HCT116 (cell line): ENCODE data around the gene CTR9. TPM values are rescaled to one million over a fixed set of nuclear protein-coding genes. Genes with fewer than 3 reads are reported as not detected.

Source experiments
- ATAC-seq: fragments of 200-7000 bp; cut with Tn5 transposase; 2 replicates; pipeline ENCODE4 v1.9.1; 2020; ENCODE audit warnings: mild to moderate bottlenecking, moderate library complexity
- BruUV-seq: library from RNA; stranded (reverse); fragments of 400-500 nt; replicated peaks from 2 replicates; lab custom pipeline; 2021; lab: Mats Ljungman, UMichigan
- CTCF ChIA-PET: fragments of 300-600 bp; sonication (Branson Sonifier 250); formaldehyde crosslinking; loops from one replicate; lab custom pipeline; 2021; ENCODE audit warnings: antibody characterized with exemption; lab: Charles Lee
- POLR2A ChIA-PET: fragments of 300-600, 350-600 bp; sonication (Branson Sonifier 250); formaldehyde crosslinking; loops from one replicate; lab custom pipeline; 2021; ENCODE audit warnings: antibody characterized with exemption; lab: Charles Lee
- RAD21 ChIA-PET, 2 experiments: fragments of 300-600 bp; sonication (Branson Sonifier 250); formaldehyde crosslinking; loops; one replicate each; lab custom pipeline; 2023; ENCODE audit warnings: low total read pairs in 2 of 2; ENCODE audit not compliant: uncharacterized antibody in 2 of 2, unreplicated experiment in 2 of 2, low non-redundant PET in 1 of 2; lab: Charles Lee
- DNase-seq: peaks from one replicate; pipeline ENCODE4 v3.0.0-alpha.2; 2010; ENCODE audit warnings: low read depth, low spot score
- H2AFZ ChIP-seq: fragments of 200-600 bp; shearing (Covaris generic), sonication (generic); 2 replicates; pipeline ENCODE4 v1.6.1; 2017; ENCODE audit warnings: low read depth, mixed run types, mixed read lengths, antibody characterized with exemption, low read length; ENCODE audit not compliant: poor library complexity, severe bottlenecking
- H3K27ac ChIP-seq: 2 replicates; pipeline ENCODE4 v1.5.1; 2012; ENCODE audit warnings: low read depth, low read length
- H3K27me3 ChIP-seq: fragments of 200-600 bp; sonication (generic); 2 replicates; pipeline ENCODE4 v1.6.1; 2016; ENCODE audit warnings: mixed run types, low read length, mixed read lengths; ENCODE audit not compliant: insufficient read depth
- H3K36me3 ChIP-seq, 2 experiments: fragments of 200-500 bp in 1 of 2; fragments of 200-600 bp in 1 of 2; sonication (Bioruptor generic) in 1 of 2; sonication (generic) in 1 of 2; 2 replicates each; pipeline versions ENCODE4 v1.5.1 to v1.6.1; 2014 to 2016; ENCODE audit warnings: low read length in 2 of 2, inconsistent platforms in 1 of 2, mixed read lengths in 1 of 2, mixed run types in 1 of 2; ENCODE audit not compliant: insufficient read depth in 2 of 2, control insufficient read depth in 1 of 2
- H3K4me1 ChIP-seq, 2 experiments: fragments of 200-600 bp in 1 of 2; sonication (generic) in 1 of 2; 2 replicates each; pipeline versions ENCODE4 v1.5.1 to v1.6.1; 2012 to 2017; ENCODE audit warnings: low read length in 2 of 2, inconsistent platforms in 1 of 2, mild to moderate bottlenecking in 1 of 2, mixed read lengths in 1 of 2, mixed run types in 1 of 2, moderate library complexity in 1 of 2; ENCODE audit not compliant: insufficient read depth in 2 of 2, control insufficient read depth in 1 of 2
- H3K4me2 ChIP-seq: fragments of 200-600 bp; sonication (generic); 2 replicates; pipeline ENCODE4 v1.6.1; 2017; ENCODE audit warnings: mixed run types, low read length, mixed read lengths
- H3K4me3 ChIP-seq, 2 experiments: fragments of 200-600 bp in 1 of 2; sonication (generic) in 1 of 2; replicated peaks in 1 of 2; 2 replicates each; pipeline ENCODE4 v1.5.1; 2011 to 2016; ENCODE audit warnings: low read length in 2 of 2, control low read depth in 1 of 2, low read depth in 1 of 2, mild to moderate bottlenecking in 1 of 2, mixed read lengths in 1 of 2, mixed run types in 1 of 2
- H3K79me2 ChIP-seq: fragments of 200-600 bp; sonication (generic); 2 replicates; pipeline ENCODE4 v1.6.1; 2017; ENCODE audit warnings: mild to moderate bottlenecking, mixed run types, low read length, moderate library complexity, mixed read lengths; ENCODE audit not compliant: insufficient read depth
- H3K9ac ChIP-seq: fragments of 200-600 bp; sonication (generic); 2 replicates; pipeline ENCODE4 v1.6.1; 2016; ENCODE audit warnings: low read length, mixed read lengths
- H3K9me2 ChIP-seq: fragments of 200-600 bp; sonication (generic), shearing (Covaris generic); 2 replicates; pipeline ENCODE4 v1.6.1; 2017; ENCODE audit warnings: mixed run types, mild to moderate bottlenecking, moderate library complexity; ENCODE audit not compliant: insufficient read depth
- H3K9me3 ChIP-seq, 2 experiments: fragments of 200-500 bp in 1 of 2; fragments of 200-600 bp in 1 of 2; sonication (Bioruptor generic) in 1 of 2; sonication (generic) in 1 of 2; 2 replicates each; pipeline ENCODE4 v1.6.1; 2014 to 2017; ENCODE audit warnings: low read length in 2 of 2, mixed read lengths in 2 of 2, inconsistent platforms in 1 of 2, low read depth in 1 of 2, mild to moderate bottlenecking in 1 of 2, mixed run types in 1 of 2, moderate library complexity in 1 of 2; ENCODE audit not compliant: control insufficient read depth in 1 of 2, insufficient read depth in 1 of 2
- H4K20me1 ChIP-seq: fragments of 200-600 bp; sonication (generic), shearing (Covaris generic); 2 replicates; pipeline ENCODE4 v1.6.1; 2017; ENCODE audit warnings: mixed run types, mild to moderate bottlenecking, moderate library complexity; ENCODE audit not compliant: insufficient read depth
- CBX3 ChIP-seq: IDR thresholded peaks from 2 replicates; pipeline ENCODE4 v1.6.1; 2012; ENCODE audit warnings: low read depth
- CEBPB ChIP-seq: IDR thresholded peaks from 2 replicates; pipeline ENCODE4 v1.6.1; 2012; ENCODE audit warnings: low read depth
- CTCF ChIP-seq, 3 experiments: fragments of 200-600 bp in 1 of 3; sonication (generic) in 1 of 3; IDR thresholded peaks in 2 of 3; conservative IDR thresholded peaks in 1 of 3; 2 replicates each; pipeline ENCODE4 v1.5.1; 2012 to 2017; ENCODE audit warnings: low read depth in 2 of 3, low read length in 2 of 3, antibody characterized with exemption in 1 of 3, borderline replicate concordance in 1 of 3, control low read depth in 1 of 3, mild to moderate bottlenecking in 1 of 3, mixed read lengths in 1 of 3, mixed run types in 1 of 3, moderate library complexity in 1 of 3; ENCODE audit not compliant: insufficient read depth in 1 of 3
- EGR1 ChIP-seq: IDR thresholded peaks from 2 replicates; pipeline ENCODE4 v1.6.1; 2012; ENCODE audit warnings: low read depth
- ELF1 ChIP-seq: IDR thresholded peaks from 2 replicates; pipeline ENCODE4 v1.6.1; 2012; ENCODE audit warnings: low read depth, borderline replicate concordance
- EZH2 ChIP-seq: fragments of 200-600 bp; sonication (generic); IDR thresholded peaks from 2 replicates; pipeline ENCODE4 v1.6.1; 2017; ENCODE audit warnings: antibody characterized with exemption, mixed run types
- EZH2phosphoT487 ChIP-seq: fragments of 200-600 bp; IDR thresholded peaks from 2 replicates; pipeline ENCODE4 v1.6.1; 2018; ENCODE audit warnings: antibody characterized with exemption, borderline replicate concordance
- FOSL1 ChIP-seq: IDR thresholded peaks from 2 replicates; pipeline ENCODE4 v1.6.1; 2012; ENCODE audit warnings: low read depth
- JUND ChIP-seq: IDR thresholded peaks from 2 replicates; pipeline ENCODE4 v1.6.1; 2012
- MAX ChIP-seq: IDR thresholded peaks from 2 replicates; pipeline ENCODE4 v1.6.1; 2012
- POLR2A ChIP-seq: IDR thresholded peaks from 2 replicates; pipeline ENCODE4 v1.7.0; 2011; ENCODE audit warnings: borderline replicate concordance; ENCODE audit not compliant: insufficient read depth, insufficient read length; ENCODE audit errors: extremely low read depth
- RAD21 ChIP-seq: IDR thresholded peaks from 2 replicates; pipeline ENCODE4 v1.6.1; 2012; ENCODE audit warnings: low read depth, mild to moderate bottlenecking
- REST ChIP-seq: IDR thresholded peaks from 2 replicates; pipeline ENCODE4 v1.6.1; 2012; ENCODE audit warnings: low read depth
- SIN3A ChIP-seq: IDR thresholded peaks from 2 replicates; pipeline ENCODE4 v1.6.1; 2012; ENCODE audit warnings: low read depth
- SRF ChIP-seq: IDR thresholded peaks from 2 replicates; pipeline ENCODE4 v1.6.1; 2012; ENCODE audit warnings: low read depth
- TCF7L2 ChIP-seq: IDR thresholded peaks from 2 replicates; pipeline ENCODE4 v1.7.0; 2011; ENCODE audit warnings: borderline replicate concordance, inconsistent platforms; ENCODE audit not compliant: insufficient read depth, insufficient read length; ENCODE audit errors: extremely low read depth
- YY1 ChIP-seq: IDR thresholded peaks from 2 replicates; pipeline ENCODE4 v1.6.1; 2011; ENCODE audit warnings: low read length, low read depth, moderate library complexity, mild to moderate bottlenecking; ENCODE audit not compliant: insufficient replicate concordance; ENCODE audit errors: extremely low read depth
- ZBTB33 ChIP-seq: IDR thresholded peaks from 2 replicates; pipeline ENCODE4 v1.6.1; 2011; ENCODE audit warnings: mild to moderate bottlenecking, low read length, moderate library complexity; ENCODE audit not compliant: insufficient replicate concordance; ENCODE audit errors: extremely low read depth
- ZNF274 ChIP-seq: fragments of 200-500 bp; sonication (Bioruptor generic); IDR thresholded peaks from 2 replicates; pipeline ENCODE4 v1.6.1; 2014; ENCODE audit warnings: mild to moderate bottlenecking, low read depth, low read length, inconsistent platforms
- intact Hi-C: fragments of 100-400 bp; cut with micrococcal nuclease; formaldehyde crosslinking; loops from 2 replicates; pipeline ENCODE4 v1.10.0; 2022
- total RNA-seq: library from RNA; stranded (reverse); gene quantifications from one replicate; pipeline ENCODE4 v1.2.1, GENCODE V29; 2021; ENCODE audit not compliant: unreplicated experiment

The CTR9 gene
- total RNA-seq, 1 experiment from 2014 or later, result 68.4 TPM

- Histone ChIP-seq H3K27ac (no peak overlapping the region), H3K36me3 (peaks cover 6 to 12% of the 10 kb centered on the region in 2 experiments), H3K4me3 (no peak overlapping the region), H2AFZ (peak overlapping the region; percentile 39), H3K27me3 (no peaks in the 10 kb centered on the region), H3K4me1 (peaks cover 0 to 8% of the 10 kb centered on the region in 2 experiments; a peak in 3 of 4 replicates)
- ChIA-PET RAD21 (interaction anchor here (0.6 to 2.0 kb wide), 10 partner anchors 115 to 426 kb away, joined by 3 to 12 read pairs (median 4); no protein-coding TSS in a partner anchor), POLR2A (interaction anchor here (2.1 kb wide), 1 partner anchor 16 kb away, joined by 12 read pairs; the partner anchor contains the start of gene EIF4G2)
- intact Hi-C loops, result loop anchor here (1.0 to 5.0 kb wide), 4 partner anchors 141 to 995 kb away; no protein-coding TSS in a partner anchor
- TF ChIP-seq POLR2A (no peak), CBX3 (no peak), MAX (no peak), YY1 (peak; percentile 47), RAD21 (peak; percentile 99), EZH2 (no peak), ELF1 (no peak), TCF7L2 (no peak), EZH2phosphoT487 (no peak), FOSL1 (no peak), SRF (no peak), ZNF274 (no peak), EGR1 (no peak), REST (no peak), CEBPB (no peak), ZBTB33 (no peak), JUND (no peak), SIN3A (no peak), CTCF (IDR thresholded peaks at IDR 0.05 in 2 of 3, conservative IDR thresholded peaks at IDR 0.05 in 1 of 3; ENCODE audit: borderline replicate concordance in 1 of 3, insufficient read depth in 1 of 3, low read depth in 2 of 3, low read length in 2 of 3) (peak; percentile 91 to 95 (median 95))
- TF ChIP-seq, all 23 proteins: peak for 3
- no TSS peak for BruUV-seq
- H3K4me2 ChIP-seq, result peak overlapping the region; percentile 64
- 0 out of 2 replicates have a peak, but pooled peaks cover 8% of the 10 kb centered on the region for H4K20me1 ChIP-seq
- no peaks in the 10 kb centered on the region for H3K79me2 ChIP-seq
- H3K9ac ChIP-seq, result no peak overlapping the region
- CTCF ChIA-PET, result interaction anchor here (0.6 to 3.0 kb wide), 22 partner anchors 9 to 430 kb away, joined by 3 to 25 read pairs (median 4); partner anchors contain the start of genes EIF4G2 and ZBED5
- H3K9me2 ChIP-seq, result no peaks in the 10 kb centered on the region
- ATAC-seq, result peak; percentile 99
- no peaks in the 10 kb centered on the region for H3K9me3 ChIP-seq
- DNase-seq, result peak; percentile 72
These were observed 41.5 kb downstream of the CTR9 start for GRCh38 chr11:10792385-10793068.
